HFFc6 (cell line): ENCODE data around the gene SUCO. TPM values are rescaled to one million over a fixed set of nuclear protein-coding genes. Genes with fewer than 3 reads are reported as not detected.
A peak's percentile ranks its signal among the peaks of the same experiment; 100 is the strongest.

Experiments used
- DNase-seq: peaks from one replicate; pipeline ENCODE4 v3.0.0-alpha.2; 2018
- H3K27ac Mint-ChIP-seq: 2 replicates; pipeline ENCODE4 v1.8.0; 2020; ENCODE audit warnings: mild to moderate bottlenecking, mixed read lengths
- H3K27me3 Mint-ChIP-seq: 2 replicates; pipeline ENCODE4 v1.8.0; 2021; ENCODE audit warnings: mild to moderate bottlenecking, moderate library complexity, mixed read lengths; ENCODE audit not compliant: insufficient read depth
- H3K36me3 Mint-ChIP-seq: 2 replicates; pipeline ENCODE4 v1.8.0; 2021; ENCODE audit warnings: low read depth, mixed read lengths
- H3K4me1 Mint-ChIP-seq: 2 replicates; pipeline ENCODE4 v1.8.0; 2020; ENCODE audit warnings: low read depth, mixed read lengths
- H3K4me3 Mint-ChIP-seq: 2 replicates; pipeline ENCODE4 v1.8.0; 2020; ENCODE audit warnings: mild to moderate bottlenecking, moderate library complexity, mixed read lengths
- H3K9me3 Mint-ChIP-seq: 2 replicates; pipeline ENCODE4 v1.8.0; 2020; ENCODE audit warnings: mild to moderate bottlenecking, mixed read lengths
- total RNA-seq, 6 experiments: library from RNA; stranded (reverse); fragmentation: NEBNext Ultra II Directional; extraction: Animal tissue kit (Norgen Biotek cat#: 25700); gene quantifications; 2 replicates in 1 of 6; 3 replicates in 5 of 6; pipeline ENCODE4 v1.2.3, GENCODE V29; 2021
- TF ChIP-seq, protein P1 (sequence below): fragments of 200-600 bp; sonication (generic); IDR thresholded peaks from 2 replicates; pipeline ENCODE4 v1.5.0; 2021; ENCODE audit warnings: antibody characterized with exemption, mild to moderate bottlenecking

SUCO gene
- total RNA-seq, 6 experiments from 2014 or later: 33.9 to 45.2 (median 37.1) TPM

- peak overlapping the region; percentile 12 for H3K4me3 Mint-ChIP-seq
- no peaks in the 10 kb centered on the region; the same call in 1 of the 2 replicates for H3K27me3 Mint-ChIP-seq
- no peaks in the 10 kb centered on the region for H3K9me3 Mint-ChIP-seq
- H3K36me3 Mint-ChIP-seq: peaks cover 44% of the 10 kb centered on the region
- DNase-seq: no peak
- peaks cover 51% of the 10 kb centered on the region for H3K4me1 Mint-ChIP-seq
- H3K27ac Mint-ChIP-seq: peak overlapping the region; percentile 78
- TF ChIP-seq, protein P1, sequence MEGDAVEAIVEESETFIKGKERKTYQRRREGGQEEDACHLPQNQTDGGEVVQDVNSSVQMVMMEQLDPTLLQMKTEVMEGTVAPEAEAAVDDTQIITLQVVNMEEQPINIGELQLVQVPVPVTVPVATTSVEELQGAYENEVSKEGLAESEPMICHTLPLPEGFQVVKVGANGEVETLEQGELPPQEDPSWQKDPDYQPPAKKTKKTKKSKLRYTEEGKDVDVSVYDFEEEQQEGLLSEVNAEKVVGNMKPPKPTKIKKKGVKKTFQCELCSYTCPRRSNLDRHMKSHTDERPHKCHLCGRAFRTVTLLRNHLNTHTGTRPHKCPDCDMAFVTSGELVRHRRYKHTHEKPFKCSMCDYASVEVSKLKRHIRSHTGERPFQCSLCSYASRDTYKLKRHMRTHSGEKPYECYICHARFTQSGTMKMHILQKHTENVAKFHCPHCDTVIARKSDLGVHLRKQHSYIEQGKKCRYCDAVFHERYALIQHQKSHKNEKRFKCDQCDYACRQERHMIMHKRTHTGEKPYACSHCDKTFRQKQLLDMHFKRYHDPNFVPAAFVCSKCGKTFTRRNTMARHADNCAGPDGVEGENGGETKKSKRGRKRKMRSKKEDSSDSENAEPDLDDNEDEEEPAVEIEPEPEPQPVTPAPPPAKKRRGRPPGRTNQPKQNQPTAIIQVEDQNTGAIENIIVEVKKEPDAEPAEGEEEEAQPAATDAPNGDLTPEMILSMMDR: no peak
These were observed 48.3 kb downstream of the SUCO start for GRCh38 chr1:172581273-172581672.

DNA sequence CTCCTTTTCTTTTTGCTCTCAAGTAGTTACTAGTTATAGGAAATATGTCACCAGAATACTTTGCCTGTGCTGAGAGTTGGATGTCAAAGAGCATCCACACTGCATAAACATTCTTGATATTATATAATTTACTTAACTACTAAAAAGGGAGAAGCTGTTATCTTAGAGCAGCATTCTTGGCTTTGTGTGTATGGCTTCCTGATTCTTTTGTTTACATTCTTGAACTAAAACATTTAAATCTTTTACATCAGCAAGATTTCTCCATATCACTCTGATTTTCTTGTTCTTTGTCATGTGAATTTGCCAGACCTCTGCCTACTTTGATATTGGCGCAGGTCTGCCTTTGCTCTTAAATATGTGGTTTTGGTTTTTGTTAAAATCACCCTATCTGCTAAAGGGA is 48.8 kb downstream of the SUCO start:
- TF ChIP-seq, protein P1: no peak
- Mint-ChIP-seq H3K4me1 (peaks cover 51% of the 10 kb centered on the region), H3K27me3 (no peaks in the 10 kb centered on the region; the same call in 1 of the 2 replicates), H3K36me3 (peaks cover 44% of the 10 kb centered on the region), H3K9me3 (no peaks in the 10 kb centered on the region), H3K27ac (peak overlapping the region; percentile 78), H3K4me3 (peak overlapping the region; percentile 44; the same call in 1 of the 2 replicates)
- DNase-seq: peak; percentile 30

- no peaks in the 10 kb centered on the region for H3K9me3 Mint-ChIP-seq
- peaks cover 57% of the 10 kb centered on the region for H3K4me1 Mint-ChIP-seq
- peaks cover 43% of the 10 kb centered on the region for H3K36me3 Mint-ChIP-seq
- H3K4me3 Mint-ChIP-seq: no peak overlapping the region
- no peak for DNase-seq
- H3K27ac Mint-ChIP-seq: no peak overlapping the region
- TF ChIP-seq, protein P1: peak; percentile 37; the same call in 1 of the 2 replicates
- no peaks in the 10 kb centered on the region; the same call in 1 of the 2 replicates for H3K27me3 Mint-ChIP-seq
These were observed 49.9 kb downstream of the SUCO start for GRCh38 chr1:172582889-172583288.

DNA sequence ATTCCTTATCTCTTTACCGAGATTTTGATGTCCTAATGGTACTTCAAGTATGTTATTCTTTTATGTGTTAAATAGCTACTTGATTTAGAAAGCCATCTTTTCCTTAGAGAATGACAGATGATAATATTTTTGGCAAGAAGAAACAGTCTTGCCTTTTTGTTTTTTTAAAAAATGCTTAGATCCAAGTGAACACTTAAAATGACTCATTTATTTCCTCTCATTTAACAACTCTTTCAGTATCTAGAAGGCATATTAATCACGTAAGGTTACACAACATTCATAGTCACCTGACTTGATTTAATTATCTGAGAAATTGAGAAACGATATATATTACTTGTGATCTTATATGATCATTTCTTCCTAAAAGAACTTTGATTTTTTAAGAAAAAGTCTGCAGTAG is 52.4 kb downstream of the SUCO start:
- no peaks in the 10 kb centered on the region; the same call in 1 of the 2 replicates for H3K27me3 Mint-ChIP-seq
- peaks cover 78% of the 10 kb centered on the region for H3K4me1 Mint-ChIP-seq
- DNase-seq: peak; percentile 36
- H3K36me3 Mint-ChIP-seq: peaks cover 38% of the 10 kb centered on the region
- H3K4me3 Mint-ChIP-seq: no peak overlapping the region; the same call in 1 of the 2 replicates
- TF ChIP-seq, protein P1: no peak
- peak overlapping the region; percentile 63; the same call in 1 of the 2 replicates for H3K27ac Mint-ChIP-seq
- H3K9me3 Mint-ChIP-seq: no peaks in the 10 kb centered on the region

GRCh38 chr1:172585861-172586260 is 52.9 kb downstream of the SUCO start:
- H3K4me3 Mint-ChIP-seq: no peak overlapping the region
- H3K9me3 Mint-ChIP-seq: no peaks in the 10 kb centered on the region
- peaks cover 43% of the 10 kb centered on the region for H3K36me3 Mint-ChIP-seq
- H3K27ac Mint-ChIP-seq: 0 out of 2 replicates have a peak overlapping the region, but pooled peaks have one; percentile 31
- no peak for DNase-seq
- TF ChIP-seq, protein P1: no peak
- H3K27me3 Mint-ChIP-seq: no peaks in the 10 kb centered on the region; the same call in 1 of the 2 replicates
- H3K4me1 Mint-ChIP-seq: peaks cover 77% of the 10 kb centered on the region
